Spleen (tissue), 11 donors: Measurements from ENCODE around the gene PHPT1. TPM values are rescaled to one million over a fixed set of nuclear protein-coding genes. Genes with fewer than 3 reads are reported as not detected.
"Not testable (repeated sequence)": the region's sequence is repeated elsewhere in the genome, so short reads cannot be mapped to it uniquely, and the experiment has no call there.

Experiments
- DNase-seq: peaks from one replicate; pipeline ENCODE4 v3.0.0-alpha.2; 2020
- H3K27ac ChIP-seq, 8 donors: fragments of 200-600 bp; sonication (generic) in 7 of 8; 1 replicate in 4 of 8; 2 replicates in 4 of 8; pipeline versions ENCODE4 v1.5.0 to v1.8.0; 2016 to 2021; ENCODE audit warnings: inconsistent platforms in 4 of 8, mild to moderate bottlenecking in 4 of 8, moderate library complexity in 1 of 8
- H3K27me3 ChIP-seq, 7 donors: fragments of 200-600 bp; sonication (generic) in 6 of 7; replicated peaks in 1 of 7; 1 replicate in 4 of 7; 2 replicates in 3 of 7; pipeline versions ENCODE4 v1.5.0 to v1.8.0; 2016 to 2021; ENCODE audit warnings: inconsistent platforms in 3 of 7, mild to moderate bottlenecking in 1 of 7
- H3K36me3 ChIP-seq, 6 donors: fragments of 200-600 bp; sonication (generic) in 5 of 6; 1 replicate in 4 of 6; 2 replicates in 2 of 6; pipeline versions ENCODE4 v1.5.0 to v1.8.0; 2016 to 2021; ENCODE audit warnings: inconsistent platforms in 2 of 6
- H3K4me1 ChIP-seq, 6 donors: fragments of 200-600 bp; sonication (generic) in 5 of 6; 1 replicate in 3 of 6; 2 replicates in 3 of 6; pipeline versions ENCODE4 v1.5.0 to v1.8.0; 2016 to 2021; ENCODE audit warnings: inconsistent platforms in 3 of 6
- H3K4me3 ChIP-seq, 8 donors: fragments of 200-600 bp; sonication (generic) in 7 of 8; 1 replicate in 4 of 8; 2 replicates in 4 of 8; pipeline versions ENCODE4 v1.5.0 to v1.8.0; 2016 to 2021; ENCODE audit warnings: inconsistent platforms in 4 of 8, mild to moderate bottlenecking in 4 of 8, moderate library complexity in 2 of 8
- H3K9me3 ChIP-seq, 8 donors: fragments of 200-600 bp; sonication (generic) in 7 of 8; 1 replicate in 4 of 8; 2 replicates in 4 of 8; pipeline versions ENCODE4 v1.5.0 to v1.8.0; 2016 to 2021; ENCODE audit warnings: inconsistent platforms in 4 of 8
- POLR2A ChIP-seq, 3 donors: fragments of 450-650 bp; IDR thresholded peaks; one replicate each; pipeline ENCODE4 v1.5.1; 2017; ENCODE audit warnings: antibody characterized with exemption in 3 of 3, mild to moderate bottlenecking in 1 of 3
- POLR2AphosphoS5 ChIP-seq, 3 donors: sonication (generic); formaldehyde crosslinking; IDR thresholded peaks; one replicate each; pipeline ENCODE4 v1.5.1; 2017; ENCODE audit warnings: antibody characterized with exemption in 3 of 3
- WGBS, 5 donors: extraction: QIAGEN DNeasy Blood & Tissue Kit in 3 of 5; methylation state at CpG; one replicate each; pipeline versions ENCODE4 v1.1.5 to v1.1.7; 2013 to 2018; 5-methylcytosine and 5-hydroxymethylcytosine counted together
- intact Hi-C: fragments of 100-400 bp; cut with DNase I; formaldehyde crosslinking; loops from one replicate; pipeline ENCODE4 v1.15.0; 2023; ENCODE audit warnings: low total_unique reads
- polyA plus RNA-seq, 3 donors: library from polyadenylated mRNA; stranded (reverse); fragments of 200-250 nt; gene quantifications; one replicate each; pipeline ENCODE4 v1.2.1, GENCODE V29; 2013
- total RNA-seq, 7 donors: library from RNA; depleted of rRNA in 3 of 7; stranded (reverse); fragments of >200 nt in 3 of 7; fragmentation: NEBNext Ultra II Directional in 4 of 7; extraction: Animal tissue kit (Norgen Biotek cat#: 25700) in 4 of 7; gene quantifications; one replicate each; pipeline versions ENCODE4 v1.1.0 to v1.2.1, GENCODE V29; 2016 to 2021
- TF ChIP-seq, protein P1 (sequence below), 11 experiments: fragments of 200-600 bp in 7 of 11; fragments of 450-650 bp in 4 of 11; sonication (generic) in 4 of 11; IDR thresholded peaks in 8 of 11; conservative IDR thresholded peaks in 3 of 11; 1 replicate in 7 of 11; 2 replicates in 4 of 11; pipeline versions ENCODE4 v1.4.0 to v1.8.0; 2016 to 2021; ENCODE audit warnings: antibody characterized with exemption in 11 of 11, inconsistent platforms in 4 of 11, mild to moderate bottlenecking in 1 of 11
- donor health status: healthy with polysubstance abuse.
- donor health status: DM: no; HTN: no; CAD: no; lungs with moderate emphysema.
- donor health status: DM: no; HTN: no; CAD: no.
- donor health status: Bipolar disorder and iron deficiency.
- donor health status: healthy.
- donor health status: DM: no; HTN: no; CAD: no.
- donor health status: DM: yes; HTN: yes; CAD: no.

The PHPT1 gene
- total and polyA plus RNA-seq, 10 donors = 32.3 to 117 (median 65.8) TPM

DNA sequence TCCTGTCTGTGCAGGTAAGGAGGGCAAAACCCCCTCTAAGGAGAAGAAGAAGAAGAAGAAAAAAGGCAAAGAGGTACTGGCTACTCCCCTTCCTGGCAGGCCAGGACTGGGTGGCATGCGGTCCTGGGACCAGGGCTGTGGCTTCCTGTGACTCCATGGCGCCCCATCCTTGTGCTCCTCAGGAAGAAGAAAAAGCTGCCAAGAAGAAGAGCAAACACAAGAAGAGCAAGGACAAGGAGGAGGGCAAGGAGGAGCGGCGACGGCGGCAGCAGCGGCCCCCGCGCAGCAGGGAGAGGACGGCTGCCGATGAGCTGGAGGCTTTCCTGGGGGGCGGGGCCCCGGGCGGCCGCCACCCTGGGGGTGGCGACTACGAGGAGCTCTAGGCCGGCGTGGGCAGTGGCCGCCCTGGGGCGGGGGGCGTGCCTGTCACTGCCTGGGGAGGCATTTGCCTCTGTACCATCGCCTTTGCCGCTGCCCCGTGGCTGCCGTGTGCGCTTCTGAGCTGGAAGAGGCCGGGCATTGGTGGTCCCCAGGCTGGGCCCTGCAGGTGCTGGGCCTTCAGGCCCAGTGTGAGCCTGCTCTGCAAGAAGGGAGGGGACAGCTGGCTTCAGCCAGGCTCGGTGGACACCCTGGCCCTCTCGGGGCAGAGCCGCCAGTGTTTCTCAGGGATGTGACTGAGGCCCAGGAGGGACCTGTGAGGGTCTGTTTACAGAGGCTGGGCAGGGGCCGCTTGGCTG lies 8.9 kb upstream of the PHPT1 start:
- intact Hi-C loops = loop anchor here (10.0 kb wide), 1 partner anchor 104 kb away; the partner anchor contains the start of genes C8G and FBXW5
- H3K4me1 ChIP-seq = peaks cover 27 to 58% (median 48%) of the 10 kb centered on the region in 6 donors
- DNase-seq = no peak
- no peak overlapping the region for H3K4me3 ChIP-seq
- 58 to 79% (median 76%) methylated on average over 18 to 32 of the region's 32 CpGs for WGBS, 5 donors
- H3K9me3 ChIP-seq = no peaks in the 10 kb centered on the region
- H3K27me3 ChIP-seq = peaks cover 0 to 23% (median 15%) of the 10 kb centered on the region in 7 donors
- TF ChIP-seq, protein P1, sequence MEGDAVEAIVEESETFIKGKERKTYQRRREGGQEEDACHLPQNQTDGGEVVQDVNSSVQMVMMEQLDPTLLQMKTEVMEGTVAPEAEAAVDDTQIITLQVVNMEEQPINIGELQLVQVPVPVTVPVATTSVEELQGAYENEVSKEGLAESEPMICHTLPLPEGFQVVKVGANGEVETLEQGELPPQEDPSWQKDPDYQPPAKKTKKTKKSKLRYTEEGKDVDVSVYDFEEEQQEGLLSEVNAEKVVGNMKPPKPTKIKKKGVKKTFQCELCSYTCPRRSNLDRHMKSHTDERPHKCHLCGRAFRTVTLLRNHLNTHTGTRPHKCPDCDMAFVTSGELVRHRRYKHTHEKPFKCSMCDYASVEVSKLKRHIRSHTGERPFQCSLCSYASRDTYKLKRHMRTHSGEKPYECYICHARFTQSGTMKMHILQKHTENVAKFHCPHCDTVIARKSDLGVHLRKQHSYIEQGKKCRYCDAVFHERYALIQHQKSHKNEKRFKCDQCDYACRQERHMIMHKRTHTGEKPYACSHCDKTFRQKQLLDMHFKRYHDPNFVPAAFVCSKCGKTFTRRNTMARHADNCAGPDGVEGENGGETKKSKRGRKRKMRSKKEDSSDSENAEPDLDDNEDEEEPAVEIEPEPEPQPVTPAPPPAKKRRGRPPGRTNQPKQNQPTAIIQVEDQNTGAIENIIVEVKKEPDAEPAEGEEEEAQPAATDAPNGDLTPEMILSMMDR (IDR thresholded peaks at IDR 0.05 in 8 of 11, conservative IDR thresholded peaks at IDR 0.05 in 3 of 11) = no peak
- TF ChIP-seq POLR2AphosphoS5 (IDR thresholded peaks at IDR 0.05) = peak in 2 of 3 donors; percentile 11 to 52
- TF ChIP-seq POLR2A (IDR thresholded peaks at IDR 0.05) = no peak
- H3K36me3 ChIP-seq = peaks cover 0 to 66% (median 37%) of the 10 kb centered on the region in 6 donors
- peak overlapping the region in 4 of 8 donors; percentile 28 to 90 (median 63) for H3K27ac ChIP-seq

GRCh38 chr9:136840877-136841645 lies 8.1 kb upstream of the PHPT1 start:
- intact Hi-C loops = loop anchor here (10.0 kb wide), 1 partner anchor 104 kb away; the partner anchor contains the start of genes C8G and FBXW5
- H3K4me1 ChIP-seq = peaks cover 27 to 65% (median 51%) of the 10 kb centered on the region in 6 donors
- no peaks in the 10 kb centered on the region for H3K9me3 ChIP-seq
- H3K36me3 ChIP-seq = peaks cover 0 to 66% (median 32%) of the 10 kb centered on the region in 6 donors
- no peak for TF ChIP-seq POLR2A (IDR thresholded peaks at IDR 0.05)
- TF ChIP-seq POLR2AphosphoS5 (IDR thresholded peaks at IDR 0.05) = peak in 2 of 3 donors; percentile 28 to 33
- H3K27ac ChIP-seq = peak overlapping the region in 5 of 8 donors; percentile 7 to 90 (median 38)
- H3K4me3 ChIP-seq = no peak overlapping the region
- WGBS, 5 donors = 63 to 80% (median 71%) methylated on average over 12 to 28 of the region's 28 CpGs
- H3K27me3 ChIP-seq = peaks cover 0 to 31% (median 22%) of the 10 kb centered on the region in 7 donors
- DNase-seq = no peak

DNA sequence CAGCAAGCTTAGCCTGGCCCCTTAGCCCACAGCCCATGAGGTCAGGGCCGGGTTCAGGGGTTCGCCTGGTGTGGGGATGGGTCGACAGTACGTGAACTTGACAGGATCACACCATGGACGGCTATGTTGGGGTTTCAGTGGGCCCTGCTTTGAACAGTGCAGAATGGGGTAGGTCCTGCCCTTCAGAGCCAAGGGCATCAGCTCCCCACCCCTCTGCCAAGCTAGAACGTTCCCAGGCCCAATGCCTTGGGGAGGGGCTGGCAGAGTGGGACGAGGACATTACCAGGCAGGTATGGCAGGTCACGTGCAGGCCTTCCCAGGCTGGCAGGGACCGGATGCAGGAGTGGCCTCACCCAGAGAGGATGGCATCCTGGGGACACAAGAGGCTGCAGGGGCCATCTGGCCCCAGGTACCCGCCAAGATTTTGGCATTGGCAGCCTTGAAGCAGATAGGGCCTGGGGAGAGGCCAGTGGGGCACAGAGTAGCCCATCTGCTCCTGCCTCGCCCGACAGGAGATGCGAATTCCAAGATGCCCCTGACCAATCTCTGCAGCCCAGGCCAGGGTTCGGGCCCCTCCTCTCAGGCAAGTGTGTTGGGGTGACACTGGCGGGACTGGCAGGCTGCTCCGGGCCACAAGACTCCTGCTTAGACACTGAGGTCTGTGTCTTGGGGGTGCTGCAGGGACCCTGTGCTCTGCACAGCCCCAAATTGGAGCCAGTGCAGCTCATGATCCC lies 7.4 kb upstream of the PHPT1 start:
- H3K4me3 ChIP-seq = peak overlapping the region; percentile 55 to 95 (median 65)
- H3K4me1 ChIP-seq = peaks cover 27 to 72% (median 57%) of the 10 kb centered on the region in 6 donors
- not testable (repeated sequence) for H3K9me3 ChIP-seq, DNase-seq
- intact Hi-C loops = loop anchor here (10.0 kb wide), 1 partner anchor 103 kb away; the partner anchor contains the start of genes C8G and FBXW5
- H3K27ac ChIP-seq = peak overlapping the region in 6 of 8 donors; percentile 55 to 90 (median 86)
- H3K36me3 ChIP-seq = peaks cover 0 to 63% (median 28%) of the 10 kb centered on the region in 6 donors
- WGBS, 5 donors = 7 to 56% (median 49%) methylated on average over 3 to 16 of the region's 16 CpGs
- peaks cover 0 to 39% (median 30%) of the 10 kb centered on the region in 7 donors for H3K27me3 ChIP-seq

GRCh38 chr9:136842380-136842948 lies 6.7 kb upstream of the PHPT1 start, which contains the start of gene AJM1:
Gene AJM1 (plus strand): TSS chr9:136842478. CDS start chr9:136844415, 1,937 bp downstream.
- TF ChIP-seq, protein P1 (IDR thresholded peaks at IDR 0.05 in 8 of 11, conservative IDR thresholded peaks at IDR 0.05 in 3 of 11) = peak; percentile 70 to 97 (median 93)
- TF ChIP-seq POLR2AphosphoS5 (IDR thresholded peaks at IDR 0.05) = peak; percentile 69 to 87 (median 80)
- Histone ChIP-seq H3K27me3 (peaks cover 0 to 45% (median 36%) of the 10 kb centered on the region in 7 donors), H3K27ac (peak within 1 kb of the TSS; percentile 55 to 90 (median 83)), H3K4me3 (peak within 1 kb of the TSS; percentile 55 to 95 (median 65)), H3K36me3 (peaks cover 0 to 56% (median 28%) of the 10 kb centered on the region in 6 donors), H3K4me1 (peaks cover 32 to 78% (median 63%) of the 10 kb centered on the region in 6 donors)
- intact Hi-C loops = loop anchor here (10.0 kb wide), 1 partner anchor 102 kb away; the partner anchor contains the start of genes C8G and FBXW5
- 0 to 1% (median 1%) methylated on average over 2 to 24 of the region's 27 CpGs for WGBS, 5 donors
- H3K9me3 ChIP-seq = not testable (repeated sequence)
- DNase-seq = peak; percentile 94

- Histone ChIP-seq H3K27me3 (peaks cover 0 to 53% (median 44%) of the 10 kb centered on the region in 7 donors), H3K4me1 (peaks cover 38 to 87% (median 71%) of the 10 kb centered on the region in 6 donors), H3K4me3 (peak overlapping the region in 7 of 8 donors; percentile 55 to 95 (median 65)), H3K36me3 (peaks cover 0 to 48% (median 22%) of the 10 kb centered on the region in 6 donors), H3K27ac (peak overlapping the region in 5 of 8 donors; percentile 81 to 90 (median 87))
- not testable (repeated sequence) for H3K9me3 ChIP-seq, DNase-seq
- intact Hi-C loops = loop anchor here (10.0 kb wide), 1 partner anchor 102 kb away; the partner anchor contains the start of genes C8G and FBXW5
- 8 to 19% (median 12%) methylated on average over 11 to 20 of the region's 21 CpGs for WGBS, 5 donors
Measured at GRCh38 chr9:136843159-136843800, 5.9 kb upstream of the PHPT1 start.
